HepG2 (cell line): Measurements from ENCODE around the gene PHF21B. TPM values are rescaled to one million over a fixed set of nuclear protein-coding genes. Genes with fewer than 3 reads are reported as not detected.

Source experiments
- ATAC-seq: fragments of 200-7000 bp; cut with Tn5 transposase; 3 replicates; pipeline ENCODE4 v1.9.1; 2020; ENCODE audit warnings: mild to moderate bottlenecking, moderate library complexity
- BruUV-seq: library from RNA; stranded (reverse); fragments of 400-500 nt; replicated peaks from 2 replicates; lab custom pipeline; 2021; lab: Mats Ljungman, UMichigan
- CTCF ChIA-PET: fragments of 300-600 bp; formaldehyde crosslinking; extraction: SDS; loops from one replicate; lab custom pipeline; 2021; ENCODE audit warnings: low total read pairs, inconsistent platforms, low intra/inter-chr PET ratio; lab: Yijun Ruan, JAX
- POLR2A ChIA-PET: fragments of 350-600 bp; sonication (Branson Sonifier 250); formaldehyde crosslinking; loops from one replicate; lab custom pipeline; 2020; ENCODE audit warnings: antibody characterized with exemption, inconsistent platforms; lab: Yijun Ruan, JAX
- DNase-seq: peaks from one replicate; pipeline ENCODE4 v3.0.0-alpha.2; 2015; ENCODE audit warnings: low spot score
- FAIRE-seq: peaks from 3 replicates; lab custom pipeline; 2011; peaks lifted over from hg19 to GRCh38; lab: Jason Lieb, UNC
- H2AFZ ChIP-seq: one replicate; pipeline ENCODE4 v1.6.1; 2011; ENCODE audit warnings: low read length, inconsistent platforms
- H3K27ac ChIP-seq: fragments of 300-600 bp; 3 replicates; pipeline ENCODE4 v1.8.0; 2011; ENCODE audit warnings: mixed run types, mild to moderate bottlenecking, mixed read lengths, low read length, inconsistent platforms; ENCODE audit not compliant: insufficient read depth; ENCODE audit errors: extremely low read length
- H3K27me3 ChIP-seq, 2 experiments: fragments of 200-600 bp in 1 of 2; 2 replicates in 1 of 2; 3 replicates in 1 of 2; pipeline versions ENCODE4 v1.6.0 to v1.8.0; 2011; ENCODE audit warnings: low read length in 2 of 2, mild to moderate bottlenecking in 2 of 2, moderate library complexity in 2 of 2, inconsistent platforms in 1 of 2; ENCODE audit not compliant: insufficient read depth in 2 of 2, control insufficient read depth in 1 of 2
- H3K36me3 ChIP-seq, 2 experiments: fragments of 200-600 bp in 1 of 2; replicated peaks in 1 of 2; 2 replicates in 1 of 2; 3 replicates in 1 of 2; pipeline versions ENCODE4 v1.5.1 to v1.8.0; 2011; ENCODE audit warnings: low read length in 2 of 2, inconsistent platforms in 1 of 2; ENCODE audit not compliant: insufficient read depth in 2 of 2, control insufficient read depth in 1 of 2
- H3K4me1 ChIP-seq: 2 replicates; pipeline ENCODE4 v1.5.1; 2012; ENCODE audit warnings: low read length, inconsistent platforms; ENCODE audit not compliant: insufficient read depth
- H3K4me2 ChIP-seq: 2 replicates; pipeline ENCODE4 v1.6.0; 2011; ENCODE audit warnings: low read depth, low read length, inconsistent platforms
- H3K4me3 ChIP-seq, 3 experiments: fragments of 200-600 bp in 1 of 3; sonication (generic), shearing (Covaris generic) in 1 of 3; replicated peaks in 1 of 3; 2 replicates each; pipeline ENCODE4 v1.5.1; 2011 to 2016; ENCODE audit warnings: low read length in 3 of 3, inconsistent platforms in 2 of 3, low read depth in 2 of 3, mild to moderate bottlenecking in 2 of 3, control low read depth in 1 of 3, mixed read lengths in 1 of 3; ENCODE audit not compliant: insufficient read depth in 1 of 3
- H3K79me2 ChIP-seq: one replicate; pipeline ENCODE4 v1.6.1; 2011; ENCODE audit warnings: low read length, inconsistent platforms; ENCODE audit not compliant: insufficient read depth
- H3K9ac ChIP-seq: 2 replicates; pipeline ENCODE4 v1.6.0; 2011; ENCODE audit warnings: mild to moderate bottlenecking, low read depth, low read length, inconsistent platforms; ENCODE audit not compliant: insufficient read depth
- H3K9me3 ChIP-seq: 2 replicates; pipeline ENCODE4 v1.5.1; 2012; ENCODE audit warnings: mild to moderate bottlenecking, low read length
- H4K20me1 ChIP-seq: 2 replicates; pipeline ENCODE4 v1.6.0; 2011; ENCODE audit warnings: inconsistent platforms, mild to moderate bottlenecking, low read length, moderate library complexity; ENCODE audit not compliant: insufficient read depth
- HDAC2 ChIP-seq: sonication (generic); formaldehyde crosslinking; IDR thresholded peaks from 2 replicates; pipeline ENCODE4 v1.4.0; 2020; ENCODE audit warnings: missing genetic modification reagents
- RELA ChIP-seq: sonication (generic); formaldehyde crosslinking; IDR thresholded peaks from 2 replicates; pipeline ENCODE4 v1.4.0; 2020; ENCODE audit warnings: missing genetic modification reagents
- SAFB2 ChIP-seq: sonication (generic); formaldehyde crosslinking; IDR thresholded peaks from 2 replicates; pipeline ENCODE4 v1.5.1; 2020; ENCODE audit warnings: missing genetic modification reagents, low read depth, mild to moderate bottlenecking, borderline replicate concordance
- SMAD3 ChIP-seq: sonication (generic); formaldehyde crosslinking; IDR thresholded peaks from 2 replicates; pipeline ENCODE4 v1.4.0; 2020; ENCODE audit warnings: missing genetic modification reagents
- TGIF2 ChIP-seq: IDR thresholded peaks from 2 replicates; pipeline ENCODE4 v1.6.1; 2016; ENCODE audit warnings: control low read depth, missing compliant biosample characterization
- ZNF235 ChIP-seq: sonication (generic); formaldehyde crosslinking; IDR thresholded peaks from 2 replicates; pipeline ENCODE4 v1.8.1; 2023; ENCODE audit warnings: mild to moderate bottlenecking, missing genetic modification reagents, borderline replicate concordance
- ZNF30 ChIP-seq: sonication (generic); formaldehyde crosslinking; IDR thresholded peaks from 2 replicates; pipeline ENCODE4 v1.5.0; 2020; ENCODE audit warnings: mild to moderate bottlenecking, missing genetic modification reagents
- ZSCAN30 ChIP-seq: sonication (generic); formaldehyde crosslinking; IDR thresholded peaks from 2 replicates; pipeline ENCODE4 v1.5.0; 2020; ENCODE audit warnings: mild to moderate bottlenecking, missing genetic modification reagents
- WGBS: methylation state at CpG from one replicate; pipeline ENCODE4 v1.1.6; 2017; ENCODE audit warnings: low lambda C conversion rate; 5-methylcytosine and 5-hydroxymethylcytosine counted together
- in situ Hi-C: cut with HindIII; loops from 2 replicates; pipeline ENCODE4 v1.10.0; 2017; ENCODE audit warnings: low pct_unique_long_range_greater_than_20kb; ENCODE audit not compliant: extremely low pct_ligation_motif_present
- intact Hi-C: fragments of 100-400 bp; cut with micrococcal nuclease; formaldehyde crosslinking; loops from one replicate; pipeline ENCODE4 v1.10.0; 2022; ENCODE audit not compliant: unreplicated experiment
- polyA plus RNA-seq, 8 experiments: library from polyadenylated mRNA; depleted of rRNA in 3 of 8; stranded (reverse) in 7 of 8; unstranded in 1 of 8; fragments of >200 nt; fragmentation: Illumina TruSeq in 4 of 8; extraction: Trizol in 4 of 8; gene quantifications; 2 replicates each; pipeline versions ENCODE4 v1.2.1 to v1.2.3, GENCODE V29; 2011 to 2016; ENCODE audit warnings: low read depth in 4 of 8, missing spikeins in 1 of 8, mixed read lengths in 1 of 8; ENCODE audit not compliant: insufficient read depth in 1 of 8
- total RNA-seq, 5 experiments: library from RNA; depleted of rRNA; stranded (reverse); fragments of >200 nt; fragmentation: Illumina TruSeq; extraction: Trizol; gene quantifications; 2 replicates each; pipeline ENCODE4 v1.2.3, GENCODE V29; 2016; ENCODE audit warnings: low read depth in 1 of 5
- TF ChIP-seq, protein P1 (sequence below): sonication (generic); formaldehyde crosslinking; IDR thresholded peaks from 2 replicates; pipeline ENCODE4 v1.5.0; 2020; ENCODE audit warnings: missing genetic modification reagents, mild to moderate bottlenecking, borderline replicate concordance
- TF ChIP-seq, protein P2 (sequence below): sonication (generic); formaldehyde crosslinking; IDR thresholded peaks from 2 replicates; pipeline ENCODE4 v1.4.0; 2020; ENCODE audit warnings: missing genetic modification reagents
- TF ChIP-seq, protein P3 (sequence below): sonication (generic); formaldehyde crosslinking; IDR thresholded peaks from 2 replicates; pipeline ENCODE4 v1.5.0; 2020; ENCODE audit warnings: missing genetic modification reagents
- TF ChIP-seq, protein P4 (sequence below): sonication (generic); formaldehyde crosslinking; IDR thresholded peaks from 2 replicates; pipeline ENCODE4 v1.5.0; 2020; ENCODE audit warnings: missing genetic modification reagents, mild to moderate bottlenecking, borderline replicate concordance
- TF ChIP-seq, protein P5 (sequence below): sonication (generic); formaldehyde crosslinking; conservative IDR thresholded peaks from 2 replicates; pipeline ENCODE4 v1.4.0; 2020; ENCODE audit warnings: missing genetic modification reagents

PHF21B gene
- total and polyA plus RNA-seq, 2 of the 13 experiments (the other 11 are each of a cell fraction or from before 2014, with no cell fraction given) = not detected

DNA sequence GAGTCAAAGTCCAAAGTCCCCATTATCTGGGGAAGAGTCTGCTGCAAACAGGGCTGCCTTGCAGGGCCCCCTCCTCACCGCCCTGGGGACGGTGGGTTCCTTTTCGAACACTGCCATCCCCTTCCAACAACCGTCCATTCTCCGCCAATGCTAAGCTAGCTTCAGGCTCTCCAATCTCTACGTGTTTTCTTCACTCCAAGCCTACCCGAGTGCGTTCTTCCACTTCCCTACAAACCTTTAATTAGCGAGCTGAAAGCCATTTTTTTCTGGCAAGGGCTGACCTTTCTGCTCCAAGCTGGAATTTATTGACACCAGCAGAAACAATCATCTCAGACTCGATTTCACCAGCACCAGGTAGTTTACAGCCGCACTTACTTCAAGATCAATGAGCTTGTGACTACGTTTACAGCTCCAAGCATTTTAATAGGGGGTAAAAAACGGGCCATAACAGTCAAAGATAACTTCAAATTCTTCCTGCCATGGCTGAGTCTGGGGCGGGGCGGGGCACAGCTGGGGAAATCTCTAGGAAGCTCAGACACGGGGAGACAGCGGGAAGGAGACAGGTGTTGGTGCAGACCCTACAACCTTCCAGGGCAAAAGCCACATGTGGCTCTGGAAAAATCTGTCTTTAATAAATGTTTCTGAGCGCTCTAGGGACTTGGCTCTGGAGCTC, 82.2 kb downstream of the PHF21B start:
- no peak overlapping the region for H3K4me3 ChIP-seq
- no peak overlapping the region for H3K4me2 ChIP-seq
- H4K20me1 ChIP-seq = no peaks in the 10 kb centered on the region
- 30% methylated on average over 15 of the region's 18 CpGs for WGBS
- no peaks in the 10 kb centered on the region for H3K9me3 ChIP-seq
- H3K4me1 ChIP-seq = no peaks in the 10 kb centered on the region
- ChIA-PET POLR2A (no interaction called here), CTCF (no interaction called here)
- no TSS peak for BruUV-seq
- ATAC-seq (no peak), FAIRE-seq (no peak), DNase-seq (no peak)
- H3K9ac ChIP-seq = no peak overlapping the region
- H3K36me3 ChIP-seq = no peaks in the 10 kb centered on the region
- intact Hi-C loops (no loop called here), in situ Hi-C loops (no loop called here)
- peaks cover 4 to 75% of the 10 kb centered on the region in 2 experiments for H3K27me3 ChIP-seq
- H3K79me2 ChIP-seq = no peaks in the 10 kb centered on the region
- H3K27ac ChIP-seq = no peak overlapping the region
- no peak overlapping the region for H2AFZ ChIP-seq
- TF ChIP-seq, protein P1, sequence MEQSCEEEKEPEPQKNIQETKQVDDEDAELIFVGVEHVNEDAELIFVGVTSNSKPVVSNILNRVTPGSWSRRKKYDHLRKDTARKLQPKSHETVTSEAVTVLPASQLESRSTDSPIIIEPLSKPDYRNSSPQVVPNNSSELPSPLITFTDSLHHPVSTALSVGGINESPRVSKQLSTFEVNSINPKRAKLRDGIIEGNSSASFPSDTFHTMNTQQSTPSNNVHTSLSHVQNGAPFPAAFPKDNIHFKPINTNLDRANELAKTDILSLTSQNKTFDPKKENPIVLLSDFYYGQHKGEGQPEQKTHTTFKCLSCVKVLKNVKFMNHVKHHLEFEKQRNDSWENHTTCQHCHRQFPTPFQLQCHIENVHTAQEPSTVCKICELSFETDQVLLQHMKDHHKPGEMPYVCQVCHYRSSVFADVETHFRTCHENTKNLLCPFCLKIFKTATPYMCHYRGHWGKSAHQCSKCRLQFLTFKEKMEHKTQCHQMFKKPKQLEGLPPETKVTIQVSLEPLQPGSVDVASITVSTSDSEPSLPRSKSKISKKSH (CRISPR knock-in tag) = no peak
- TF ChIP-seq SMAD3 (CRISPR knock-in tag) (no peak), ZNF235 (CRISPR knock-in tag) (no peak), TGIF2 (CRISPR knock-in tag) (no peak), SAFB2 (CRISPR knock-in tag) (no peak), RELA (CRISPR knock-in tag) (no peak), ZNF30 (CRISPR knock-in tag) (no peak), ZSCAN30 (CRISPR knock-in tag) (no peak), HDAC2 (CRISPR knock-in tag) (no peak)
- TF ChIP-seq, protein P2, sequence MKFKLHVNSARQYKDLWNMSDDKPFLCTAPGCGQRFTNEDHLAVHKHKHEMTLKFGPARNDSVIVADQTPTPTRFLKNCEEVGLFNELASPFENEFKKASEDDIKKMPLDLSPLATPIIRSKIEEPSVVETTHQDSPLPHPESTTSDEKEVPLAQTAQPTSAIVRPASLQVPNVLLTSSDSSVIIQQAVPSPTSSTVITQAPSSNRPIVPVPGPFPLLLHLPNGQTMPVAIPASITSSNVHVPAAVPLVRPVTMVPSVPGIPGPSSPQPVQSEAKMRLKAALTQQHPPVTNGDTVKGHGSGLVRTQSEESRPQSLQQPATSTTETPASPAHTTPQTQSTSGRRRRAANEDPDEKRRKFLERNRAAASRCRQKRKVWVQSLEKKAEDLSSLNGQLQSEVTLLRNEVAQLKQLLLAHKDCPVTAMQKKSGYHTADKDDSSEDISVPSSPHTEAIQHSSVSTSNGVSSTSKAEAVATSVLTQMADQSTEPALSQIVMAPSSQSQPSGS (CRISPR knock-in tag) = no peak
- TF ChIP-seq, protein P3, sequence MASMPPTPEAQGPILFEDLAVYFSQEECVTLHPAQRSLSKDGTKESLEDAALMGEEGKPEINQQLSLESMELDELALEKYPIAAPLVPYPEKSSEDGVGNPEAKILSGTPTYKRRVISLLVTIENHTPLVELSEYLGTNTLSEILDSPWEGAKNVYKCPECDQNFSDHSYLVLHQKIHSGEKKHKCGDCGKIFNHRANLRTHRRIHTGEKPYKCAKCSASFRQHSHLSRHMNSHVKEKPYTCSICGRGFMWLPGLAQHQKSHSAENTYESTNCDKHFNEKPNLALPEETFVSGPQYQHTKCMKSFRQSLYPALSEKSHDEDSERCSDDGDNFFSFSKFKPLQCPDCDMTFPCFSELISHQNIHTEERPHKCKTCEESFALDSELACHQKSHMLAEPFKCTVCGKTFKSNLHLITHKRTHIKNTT (CRISPR knock-in tag) = no peak
- TF ChIP-seq, protein P4, sequence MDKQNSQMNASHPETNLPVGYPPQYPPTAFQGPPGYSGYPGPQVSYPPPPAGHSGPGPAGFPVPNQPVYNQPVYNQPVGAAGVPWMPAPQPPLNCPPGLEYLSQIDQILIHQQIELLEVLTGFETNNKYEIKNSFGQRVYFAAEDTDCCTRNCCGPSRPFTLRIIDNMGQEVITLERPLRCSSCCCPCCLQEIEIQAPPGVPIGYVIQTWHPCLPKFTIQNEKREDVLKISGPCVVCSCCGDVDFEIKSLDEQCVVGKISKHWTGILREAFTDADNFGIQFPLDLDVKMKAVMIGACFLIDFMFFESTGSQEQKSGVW (CRISPR knock-in tag) = no peak
- TF ChIP-seq, protein P5, sequence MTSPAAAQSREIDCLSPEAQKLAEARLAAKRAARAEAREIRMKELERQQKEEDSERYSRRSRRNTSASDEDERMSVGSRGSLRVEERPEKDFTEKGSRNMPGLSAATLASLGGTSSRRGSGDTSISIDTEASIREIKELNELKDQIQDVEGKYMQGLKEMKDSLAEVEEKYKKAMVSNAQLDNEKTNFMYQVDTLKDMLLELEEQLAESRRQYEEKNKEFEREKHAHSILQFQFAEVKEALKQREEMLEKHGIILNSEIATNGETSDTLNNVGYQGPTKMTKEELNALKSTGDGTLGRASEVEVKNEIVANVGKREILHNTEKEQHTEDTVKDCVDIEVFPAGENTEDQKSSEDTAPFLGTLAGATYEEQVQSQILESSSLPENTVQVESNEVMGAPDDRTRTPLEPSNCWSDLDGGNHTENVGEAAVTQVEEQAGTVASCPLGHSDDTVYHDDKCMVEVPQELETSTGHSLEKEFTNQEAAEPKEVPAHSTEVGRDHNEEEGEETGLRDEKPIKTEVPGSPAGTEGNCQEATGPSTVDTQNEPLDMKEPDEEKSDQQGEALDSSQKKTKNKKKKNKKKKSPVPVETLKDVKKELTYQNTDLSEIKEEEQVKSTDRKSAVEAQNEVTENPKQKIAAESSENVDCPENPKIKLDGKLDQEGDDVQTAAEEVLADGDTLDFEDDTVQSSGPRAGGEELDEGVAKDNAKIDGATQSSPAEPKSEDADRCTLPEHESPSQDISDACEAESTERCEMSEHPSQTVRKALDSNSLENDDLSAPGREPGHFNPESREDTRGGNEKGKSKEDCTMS (CRISPR knock-in tag) = no peak
